Endothelial cell of umbilical vein (primary cell): ENCODE data around the gene CYBRD1. TPM values are rescaled to one million over a fixed set of nuclear protein-coding genes. Genes with fewer than 3 reads are reported as not detected.

ENCODE experiments used
- BruUV-seq: library from RNA; stranded (reverse); fragments of 400-500 nt; replicated peaks from 2 replicates; lab custom pipeline; 2021; lab: Mats Ljungman, UMichigan
- CTCF ChIA-PET: fragments of 300-600, 350-600 bp; sonication (Branson Sonifier 250); formaldehyde crosslinking; loops from one replicate; lab custom pipeline; 2021; ENCODE audit warnings: antibody characterized with exemption, inconsistent platforms; lab: Charles Lee
- POLR2A ChIA-PET: fragments of 300-600, 350-600 bp; sonication (Branson Sonifier 250); formaldehyde crosslinking; loops from one replicate; lab custom pipeline; 2021; ENCODE audit warnings: antibody characterized with exemption, inconsistent platforms; lab: Charles Lee
- DNase-seq: peaks from one replicate; pipeline ENCODE4 v3.0.0-alpha.2; 2011; ENCODE audit warnings: low read depth, low spot score
- FAIRE-seq: peaks from 2 replicates; lab custom pipeline; 2011; peaks lifted over from hg19 to GRCh38; lab: Jason Lieb, UNC
- H2AFZ ChIP-seq: 2 replicates; pipeline ENCODE4 v1.6.0; 2012; ENCODE audit warnings: low read depth, low read length, control low read depth, inconsistent platforms
- H3K27ac ChIP-seq: 2 replicates; pipeline ENCODE4 v1.5.1; 2011; ENCODE audit warnings: low read depth, mild to moderate bottlenecking, control low read depth, low read length, moderate library complexity; ENCODE audit not compliant: insufficient read depth
- H3K27me3 ChIP-seq, 2 experiments: 2 replicates each; pipeline versions ENCODE4 v1.6.0 to v1.6.1; 2011; ENCODE audit warnings: low read length in 2 of 2, mixed read lengths in 1 of 2; ENCODE audit not compliant: control insufficient read depth in 2 of 2, insufficient read depth in 2 of 2
- H3K36me3 ChIP-seq, 2 experiments: 2 replicates in 1 of 2; 3 replicates in 1 of 2; pipeline ENCODE4 v1.5.1; 2011; ENCODE audit warnings: low read length in 2 of 2, mild to moderate bottlenecking in 1 of 2, moderate library complexity in 1 of 2; ENCODE audit not compliant: control insufficient read depth in 2 of 2, insufficient read depth in 2 of 2; ENCODE audit errors: extremely low read depth in 1 of 2
- H3K4me1 ChIP-seq: 3 replicates; pipeline ENCODE4 v1.5.1; 2011; ENCODE audit warnings: mild to moderate bottlenecking, low read length; ENCODE audit not compliant: control insufficient read depth, insufficient read depth; ENCODE audit errors: extremely low read depth
- H3K4me2 ChIP-seq: 2 replicates; pipeline ENCODE4 v1.6.1; 2011; ENCODE audit warnings: low read length, control low read depth, mixed read lengths; ENCODE audit not compliant: insufficient read depth
- H3K4me3 ChIP-seq, 3 experiments: fragments of 200-600 bp in 1 of 3; sonication (generic), shearing (Covaris generic) in 1 of 3; replicated peaks in 1 of 3; 2 replicates each; pipeline ENCODE4 v1.5.1; 2011 to 2016; ENCODE audit warnings: control low read depth in 3 of 3, low read length in 3 of 3, mild to moderate bottlenecking in 2 of 3, inconsistent platforms in 1 of 3, low read depth in 1 of 3, moderate library complexity in 1 of 3; ENCODE audit not compliant: insufficient read depth in 1 of 3
- H3K79me2 ChIP-seq: 2 replicates; pipeline ENCODE4 v1.6.0; 2012; ENCODE audit warnings: low read length, inconsistent platforms; ENCODE audit not compliant: control insufficient read depth, insufficient read depth
- H3K9ac ChIP-seq: replicated peaks from 2 replicates; pipeline ENCODE3; 2011; ENCODE audit warnings: low read length, control low read depth; ENCODE audit not compliant: insufficient read depth; ENCODE audit errors: extremely low read depth
- H3K9me1 ChIP-seq: replicated peaks from 3 replicates; pipeline ENCODE4 v1.6.0; 2011; ENCODE audit warnings: mild to moderate bottlenecking, low read length; ENCODE audit not compliant: control insufficient read depth, insufficient read depth; ENCODE audit errors: extremely low read depth
- H3K9me3 ChIP-seq: replicated peaks from 2 replicates; pipeline ENCODE4 v1.5.1; 2012; ENCODE audit warnings: low read length, inconsistent platforms; ENCODE audit not compliant: control insufficient read depth, insufficient read depth
- H4K20me1 ChIP-seq: replicated peaks from 2 replicates; pipeline ENCODE3; 2011; ENCODE audit warnings: mild to moderate bottlenecking, low read length; ENCODE audit not compliant: control insufficient read depth, insufficient read depth; ENCODE audit errors: extremely low read depth
- CTCF ChIP-seq, 2 donors: IDR thresholded peaks; 1 replicate in 1 of 2; 2 replicates in 1 of 2; pipeline ENCODE4 v1.5.1; 2011; ENCODE audit warnings: low read length in 2 of 2, mild to moderate bottlenecking in 2 of 2, moderate library complexity in 2 of 2, control low read depth in 1 of 2, inconsistent platforms in 1 of 2, low read depth in 1 of 2; ENCODE audit not compliant: insufficient read depth in 1 of 2; ENCODE audit errors: extremely low read depth in 1 of 2
- EZH2 ChIP-seq: IDR thresholded peaks from 2 replicates; pipeline ENCODE4 v1.6.1; 2012; ENCODE audit warnings: borderline replicate concordance, low read depth, mild to moderate bottlenecking, moderate library complexity, low read length, inconsistent platforms; ENCODE audit not compliant: severe bottlenecking
- FOS ChIP-seq: IDR thresholded peaks from 2 replicates; pipeline ENCODE4 v1.6.1; 2011; ENCODE audit warnings: mild to moderate bottlenecking, low read length, moderate library complexity, borderline replicate concordance; ENCODE audit not compliant: insufficient read depth
- GATA2 ChIP-seq: IDR thresholded peaks from 2 replicates; pipeline ENCODE4 v1.7.0; 2011; ENCODE audit warnings: low read depth, mild to moderate bottlenecking, moderate library complexity, mixed read lengths, low read length; ENCODE audit not compliant: insufficient read length, insufficient read depth
- JUN ChIP-seq: IDR thresholded peaks from 2 replicates; pipeline ENCODE4 v1.6.1; 2011; ENCODE audit warnings: borderline replicate concordance, low read depth; ENCODE audit not compliant: insufficient read length, insufficient read depth
- MYC ChIP-seq: IDR thresholded peaks from one replicate; pipeline ENCODE4 v1.6.1; 2011; ENCODE audit warnings: mild to moderate bottlenecking, low read depth, low read length
- POLR2A ChIP-seq: IDR thresholded peaks from 2 replicates; pipeline ENCODE4 v1.6.1; 2012; ENCODE audit warnings: low read depth, mild to moderate bottlenecking, control low read depth, low read length
- POLR2AphosphoS5 ChIP-seq: IDR thresholded peaks from 2 replicates; pipeline ENCODE4 v1.6.1; 2012; ENCODE audit warnings: low read depth, mild to moderate bottlenecking, control low read depth, low read length, moderate library complexity; ENCODE audit not compliant: insufficient read depth
- dilution Hi-C: fragments of 300-500 bp; cut with MboI; formaldehyde crosslinking; loops from one replicate; pipeline ENCODE4 v1.15.0; 2019; ENCODE audit warnings: low sequenced_read_pairs; ENCODE audit not compliant: extremely low pct_ligation_motif_present
- intact Hi-C: fragments of 100-400 bp; cut with micrococcal nuclease; formaldehyde crosslinking; loops from one replicate; pipeline ENCODE4 v1.10.0; 2022
- polyA plus RNA-seq, 4 experiments: library from polyadenylated mRNA; depleted of rRNA in 3 of 4; stranded (reverse) in 3 of 4; unstranded in 1 of 4; fragments of >200 nt; gene quantifications; 2 replicates each; pipeline versions ENCODE4 v1.2.1 to v1.2.3, GENCODE V29; 2011 to 2012; ENCODE audit warnings: missing spikeins in 1 of 4
- total RNA-seq: library from RNA; stranded (reverse); gene quantifications from 2 replicates; pipeline ENCODE4 v1.2.3, GENCODE V29; 2021
- TF ChIP-seq, protein P1 (sequence below): IDR thresholded peaks from 2 replicates; pipeline ENCODE4 v1.6.1; 2011; ENCODE audit not compliant: insufficient read depth, insufficient read length

The CYBRD1 gene
- total and polyA plus RNA-seq, 2 donors (not counting 3 experiments of a cell fraction or from before 2014, with no cell fraction given): 23.1 to 24.8 TPM

DNA sequence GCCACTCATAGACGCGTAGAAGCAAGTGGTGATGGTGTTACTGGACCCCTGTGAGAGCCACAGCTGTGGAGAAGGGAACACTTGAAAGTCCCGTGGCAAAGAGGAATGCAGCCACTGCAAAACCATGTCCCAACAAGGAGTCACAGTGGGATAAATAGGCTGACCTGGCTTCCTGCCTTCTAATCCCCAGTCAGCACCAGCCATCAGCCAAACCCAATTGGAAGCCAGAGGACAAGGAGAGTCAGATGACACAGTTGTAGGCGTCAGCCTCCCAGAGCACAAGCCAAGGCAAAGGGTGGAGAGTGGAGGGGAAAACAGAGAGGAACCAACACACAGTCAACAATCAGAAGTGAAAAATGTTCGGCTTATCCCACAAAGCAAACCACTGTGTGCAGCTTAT, 5.5 kb upstream of the CYBRD1 start:
- ChIA-PET CTCF (no interaction called here), POLR2A (interaction anchor here (0.6 kb wide), 1 partner anchor 533 kb away, joined by 12 read pairs; no protein-coding TSS in a partner anchor)
- no TSS peak for BruUV-seq
- H3K4me2 ChIP-seq: no peak overlapping the region
- no peak for FAIRE-seq
- DNase-seq: no peak
- intact Hi-C loops (no loop called here), dilution Hi-C loops (no loop called here)
- no peak overlapping the region for H2AFZ ChIP-seq
- H3K4me1 ChIP-seq: peaks cover 5% of the 10 kb centered on the region
- no peak overlapping the region for H3K9ac ChIP-seq
- no peak overlapping the region for H3K27ac ChIP-seq
- H3K36me3 ChIP-seq: no peaks in the 10 kb centered on the region
- TF ChIP-seq EZH2: no peak
- TF ChIP-seq, protein P1, sequence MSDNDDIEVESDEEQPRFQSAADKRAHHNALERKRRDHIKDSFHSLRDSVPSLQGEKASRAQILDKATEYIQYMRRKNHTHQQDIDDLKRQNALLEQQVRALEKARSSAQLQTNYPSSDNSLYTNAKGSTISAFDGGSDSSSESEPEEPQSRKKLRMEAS: no peak
- no peak for TF ChIP-seq POLR2A
- TF ChIP-seq CTCF (IDR thresholded peaks at IDR 0.05; ENCODE audit: extremely low read depth in 1 of 2, insufficient read depth in 1 of 2, low read depth in 1 of 2, low read length in 2 of 2): no peak
- TF ChIP-seq JUN: no peak
- TF ChIP-seq MYC: no peak
- TF ChIP-seq POLR2AphosphoS5: no peak
- TF ChIP-seq FOS: no peak
- no peak for TF ChIP-seq GATA2
- no peaks in the 10 kb centered on the region for H4K20me1 ChIP-seq
- no peaks in the 10 kb centered on the region for H3K9me1 ChIP-seq
- H3K79me2 ChIP-seq: no peaks in the 10 kb centered on the region
- no peak overlapping the region for H3K4me3 ChIP-seq
- peaks cover 0 to 5% of the 10 kb centered on the region in 2 experiments for H3K27me3 ChIP-seq
- H3K9me3 ChIP-seq: no peaks in the 10 kb centered on the region
